Esophagus squamous epithelium (tissue), 5 donors: ENCODE measurements around the gene CLECL1. TPM values are rescaled to one million over a fixed set of nuclear protein-coding genes. Genes with fewer than 3 reads are reported as not detected.

Experiments used
- DNase-seq: peaks from one replicate; lab custom pipeline; 2025; lab: John Stamatoyannopoulos, UW
- H3K27ac ChIP-seq, 4 donors: fragments of 200-600 bp; sonication (generic); one replicate each; pipeline ENCODE4 v1.5.1; 2016 to 2019; ENCODE audit warnings: mild to moderate bottlenecking in 1 of 4
- H3K27me3 ChIP-seq, 4 donors: fragments of 200-600 bp; sonication (generic); 1 replicate in 3 of 4; 2 replicates in 1 of 4; pipeline versions ENCODE4 v1.5.1 to v1.6.0; 2017 to 2021; ENCODE audit warnings: antibody characterized with exemption in 1 of 4
- H3K36me3 ChIP-seq, 3 donors: fragments of 200-600 bp; sonication (generic); one replicate each; pipeline ENCODE4 v1.5.1; 2016 to 2019
- H3K4me1 ChIP-seq, 3 donors: fragments of 200-600 bp; sonication (generic); one replicate each; pipeline ENCODE4 v1.5.1; 2017 to 2019
- H3K4me3 ChIP-seq, 4 donors: fragments of 200-600 bp; sonication (generic); 1 replicate in 3 of 4; 2 replicates in 1 of 4; pipeline ENCODE4 v1.5.1; 2016 to 2019; ENCODE audit warnings: mild to moderate bottlenecking in 2 of 4, moderate library complexity in 1 of 4
- H3K9me3 ChIP-seq, 3 donors: fragments of 200-600 bp; sonication (generic); one replicate each; pipeline ENCODE4 v1.5.1; 2016 to 2019
- POLR2A ChIP-seq, 4 donors: fragments of 450-650 bp; IDR thresholded peaks; one replicate each; pipeline ENCODE4 v1.6.1; 2017; ENCODE audit warnings: antibody characterized with exemption in 4 of 4, mild to moderate bottlenecking in 4 of 4, moderate library complexity in 3 of 4
- WGBS, 2 donors: methylation state at CpG; one replicate each; pipeline ENCODE4 v1.1.5; 2018; 5-methylcytosine and 5-hydroxymethylcytosine counted together
- intact Hi-C: fragments of 100-400 bp; cut with DNase I; formaldehyde crosslinking; loops from one replicate; pipeline ENCODE4 v1.15.0; 2022
- total RNA-seq, 4 donors: library from RNA; depleted of rRNA; stranded (reverse); fragments of >200 nt; gene quantifications; one replicate each; pipeline ENCODE4 v1.1.0, GENCODE V29; 2016
- TF ChIP-seq, protein P1 (sequence below), 6 experiments: fragments of 450-650 bp in 4 of 6; fragments of 200-600 bp in 2 of 6; sonication (generic) in 2 of 6; IDR thresholded peaks; one replicate each; pipeline ENCODE4 v1.5.1; 2016 to 2019; ENCODE audit warnings: antibody characterized with exemption in 6 of 6, mild to moderate bottlenecking in 4 of 6, moderate library complexity in 4 of 6
- donor health status: DM: yes; HTN: yes; CAD: no.

The CLECL1 gene
- total RNA-seq, 4 donors from 2014 or later = 1.1 TPM; not detected in 3

DNA sequence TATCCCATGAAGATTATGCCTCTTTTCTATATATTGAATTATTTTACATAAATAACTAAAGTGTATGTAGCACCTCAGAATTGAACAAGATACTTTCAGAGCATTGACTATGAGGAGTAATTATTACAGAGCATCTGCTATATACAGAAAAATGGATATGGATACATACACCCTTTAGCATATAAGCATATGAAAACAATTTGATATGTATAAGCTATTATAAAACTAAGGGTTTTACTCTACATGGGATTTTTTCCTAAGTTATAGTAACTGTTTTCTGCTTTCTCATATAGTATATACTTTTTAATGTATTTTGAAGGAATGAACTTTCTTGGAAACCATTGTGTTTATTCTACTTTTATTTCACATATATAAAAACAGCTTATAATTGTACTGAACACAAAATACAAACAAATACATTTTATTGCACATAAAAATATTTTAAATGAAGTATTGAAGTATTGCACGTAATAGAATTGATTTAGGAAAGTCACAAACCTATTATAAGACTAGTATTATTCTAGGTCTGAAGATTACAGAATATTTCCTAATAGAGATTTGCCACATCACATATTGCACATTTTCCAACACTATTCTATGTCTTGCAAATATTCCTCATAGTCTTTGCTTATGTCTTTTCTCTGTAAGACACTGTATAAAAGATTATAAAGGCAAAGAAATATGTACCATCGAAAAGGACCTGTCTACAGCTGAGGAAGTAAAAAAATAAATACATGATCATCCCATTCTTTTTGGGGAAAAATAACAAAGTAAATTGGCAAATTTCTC, 19.4 kb upstream of the CLECL1 start:
- no peak for DNase-seq
- WGBS, 2 donors = 87 to 94% methylated on average over 2 of the region's 2 CpGs
- Histone ChIP-seq H3K27me3 (no peaks in the 10 kb centered on the region), H3K4me3 (no peak overlapping the region), H3K4me1 (peaks cover 0 to 12% (median 0%) of the 10 kb centered on the region in 3 donors), H3K36me3 (no peaks in the 10 kb centered on the region), H3K27ac (no peak overlapping the region), H3K9me3 (no peaks in the 10 kb centered on the region)
- intact Hi-C loops = loop anchor here (5.0 kb wide), 1 partner anchor 45 kb away; no protein-coding TSS in a partner anchor
- no peak for TF ChIP-seq POLR2A (IDR thresholded peaks at IDR 0.05)
- TF ChIP-seq, protein P1, sequence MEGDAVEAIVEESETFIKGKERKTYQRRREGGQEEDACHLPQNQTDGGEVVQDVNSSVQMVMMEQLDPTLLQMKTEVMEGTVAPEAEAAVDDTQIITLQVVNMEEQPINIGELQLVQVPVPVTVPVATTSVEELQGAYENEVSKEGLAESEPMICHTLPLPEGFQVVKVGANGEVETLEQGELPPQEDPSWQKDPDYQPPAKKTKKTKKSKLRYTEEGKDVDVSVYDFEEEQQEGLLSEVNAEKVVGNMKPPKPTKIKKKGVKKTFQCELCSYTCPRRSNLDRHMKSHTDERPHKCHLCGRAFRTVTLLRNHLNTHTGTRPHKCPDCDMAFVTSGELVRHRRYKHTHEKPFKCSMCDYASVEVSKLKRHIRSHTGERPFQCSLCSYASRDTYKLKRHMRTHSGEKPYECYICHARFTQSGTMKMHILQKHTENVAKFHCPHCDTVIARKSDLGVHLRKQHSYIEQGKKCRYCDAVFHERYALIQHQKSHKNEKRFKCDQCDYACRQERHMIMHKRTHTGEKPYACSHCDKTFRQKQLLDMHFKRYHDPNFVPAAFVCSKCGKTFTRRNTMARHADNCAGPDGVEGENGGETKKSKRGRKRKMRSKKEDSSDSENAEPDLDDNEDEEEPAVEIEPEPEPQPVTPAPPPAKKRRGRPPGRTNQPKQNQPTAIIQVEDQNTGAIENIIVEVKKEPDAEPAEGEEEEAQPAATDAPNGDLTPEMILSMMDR (IDR thresholded peaks at IDR 0.05) = no peak

GRCh38 chr12:9751204-9752144, 18.6 kb upstream of the CLECL1 start:
- Histone ChIP-seq H3K4me1 (peaks cover 0 to 12% (median 0%) of the 10 kb centered on the region in 3 donors), H3K27ac (no peak overlapping the region), H3K27me3 (no peaks in the 10 kb centered on the region), H3K36me3 (no peaks in the 10 kb centered on the region), H3K4me3 (peak overlapping the region in 3 of 4 donors; percentile 3 to 39 (median 6)), H3K9me3 (no peaks in the 10 kb centered on the region)
- intact Hi-C loops = loop anchor here (5.0 kb wide), 1 partner anchor 46 kb away; no protein-coding TSS in a partner anchor
- TF ChIP-seq POLR2A (IDR thresholded peaks at IDR 0.05) = no peak
- TF ChIP-seq, protein P1 (IDR thresholded peaks at IDR 0.05) = peak in 5 of 6 experiments; percentile 5 to 55 (median 44)
- WGBS, 2 donors = 43 to 46% methylated on average over 9 of the region's 9 CpGs
- DNase-seq = no peak

GRCh38 chr12:9750276-9751203, 17.6 kb upstream of the CLECL1 start:
- TF ChIP-seq, protein P1 (IDR thresholded peaks at IDR 0.05) = peak; percentile 82 to 88 (median 84)
- TF ChIP-seq POLR2A (IDR thresholded peaks at IDR 0.05) = no peak
- no peaks in the 10 kb centered on the region for H3K36me3 ChIP-seq
- no peak for DNase-seq

GRCh38 chr12:9749640-9750039, 16.7 kb upstream of the CLECL1 start:
- Histone ChIP-seq H3K36me3 (no peaks in the 10 kb centered on the region), H3K27me3 (no peaks in the 10 kb centered on the region), H3K27ac (no peak overlapping the region), H3K9me3 (no peaks in the 10 kb centered on the region), H3K4me1 (peaks cover 0 to 12% (median 0%) of the 10 kb centered on the region in 3 donors), H3K4me3 (no peak overlapping the region)
- TF ChIP-seq, protein P1 (IDR thresholded peaks at IDR 0.05) = no peak
- no peak for TF ChIP-seq POLR2A (IDR thresholded peaks at IDR 0.05)
- DNase-seq = no peak
- intact Hi-C loops = loop anchor here (5.0 to 10.0 kb wide), 2 partner anchors 48 to 175 kb away; no protein-coding TSS in a partner anchor
- WGBS, 2 donors = 0% methylated on average over 1 of the region's 1 CpG; no CpG with 5 or more reads in 1 of the 2 donors

More at GRCh38 chr12:9750276-9751203, 17.6 kb upstream of the CLECL1 start:
- WGBS, 2 donors = 11 to 14% methylated on average over 20 of the region's 20 CpGs
- Histone ChIP-seq H3K27me3 (no peaks in the 10 kb centered on the region), H3K27ac (no peak overlapping the region), H3K9me3 (no peaks in the 10 kb centered on the region), H3K4me3 (peak overlapping the region in 3 of 4 donors; percentile 3 to 39 (median 6)), H3K4me1 (peaks cover 0 to 12% (median 0%) of the 10 kb centered on the region in 3 donors)
- intact Hi-C loops = loop anchor here (5.0 kb wide), 1 partner anchor 47 kb away; no protein-coding TSS in a partner anchor
